A549 (cell line): Measurements from ENCODE around the gene GGT7. TPM values are rescaled to one million over a fixed set of nuclear protein-coding genes. Genes with fewer than 3 reads are reported as not detected.

Experiments
- ATAC-seq, 2 experiments: fragments of 200-7000 bp in 1 of 2; fragments of >200 bp in 1 of 2; cut with Nextera tagmentation in 1 of 2; cut with Tn5 transposase in 1 of 2; 3 replicates each; pipeline versions ENCODE4 v1.8.0 to v1.9.1; 2018 to 2020; ENCODE audit warnings: mild to moderate bottlenecking in 1 of 2, moderate library complexity in 1 of 2
- CTCF ChIA-PET: fragments of 300-600 bp; sonication (Branson Sonifier 250); formaldehyde crosslinking; extraction: SDS; loops from one replicate; lab custom pipeline; 2021; ENCODE audit warnings: antibody characterized with exemption, inconsistent platforms; lab: Yijun Ruan, JAX
- POLR2A ChIA-PET: fragments of 350-600 bp; formaldehyde crosslinking; extraction: SDS; loops from one replicate; lab custom pipeline; 2021; ENCODE audit warnings: antibody characterized with exemption, inconsistent platforms; lab: Yijun Ruan, JAX
- DNase-seq, 2 experiments: peaks; one replicate each; pipeline versions ENCODE4 v3.0.0 to v3.0.0-alpha.2; 2011 to 2016; ENCODE audit warnings: low read depth in 1 of 2, low spot score in 1 of 2
- FAIRE-seq: peaks from 2 replicates; lab custom pipeline; 2011; peaks lifted over from hg19 to GRCh38; lab: Jason Lieb, UNC
- H3K27ac ChIP-seq, 2 experiments: fragments of >200 bp; sonication (Bioruptor Twin); formaldehyde crosslinking; 3 replicates each; pipeline ENCODE4 v1.5.1; 2016 to 2017
- H3K4me1 ChIP-seq: fragments of >200 bp; sonication (Bioruptor Twin); formaldehyde crosslinking; 3 replicates; pipeline ENCODE4 v1.6.1; 2016
- H3K4me2 ChIP-seq: fragments of >200 bp; sonication (Bioruptor Twin); formaldehyde crosslinking; 3 replicates; pipeline ENCODE4 v1.6.1; 2016
- H3K4me3 ChIP-seq: fragments of >200 bp; sonication (Bioruptor Twin); formaldehyde crosslinking; 3 replicates; pipeline ENCODE4 v1.5.1; 2016
- H3K9me3 ChIP-seq: fragments of >200 bp; sonication (Bioruptor Twin); formaldehyde crosslinking; 3 replicates; pipeline ENCODE4 v1.6.1; 2016
- E2F6 ChIP-seq: IDR thresholded peaks from 2 replicates; pipeline ENCODE4 v1.6.1; 2012; ENCODE audit warnings: low read depth, borderline replicate concordance
- EP300 ChIP-seq, 2 experiments: fragments of >200 bp; sonication (Bioruptor Twin); formaldehyde crosslinking; IDR thresholded peaks; 2 replicates in 1 of 2; 3 replicates in 1 of 2; pipeline ENCODE4 v1.6.1; 2016 to 2017
- FOSB ChIP-seq: fragments of 250-450 bp; sonication (Bioruptor Pico); IDR thresholded peaks from 2 replicates; pipeline ENCODE4 v1.5.0; 2020; ENCODE audit warnings: mild to moderate bottlenecking, moderate library complexity
- FOSL2 ChIP-seq, 2 experiments: fragments of 450-650 bp in 1 of 2; fragments of >200 bp in 1 of 2; sonication (Bioruptor Twin) in 1 of 2; formaldehyde crosslinking; IDR thresholded peaks; 2 replicates each; pipeline versions ENCODE4 v1.5.0 to v1.6.1; 2016 to 2020; ENCODE audit warnings: mild to moderate bottlenecking in 1 of 2, moderate library complexity in 1 of 2
- FOXS1 ChIP-seq: fragments of 250-450 bp; sonication (Bioruptor Pico); IDR thresholded peaks from 2 replicates; pipeline ENCODE4 v1.5.0; 2020; ENCODE audit warnings: mild to moderate bottlenecking, moderate library complexity
- HDAC2 ChIP-seq: fragments of 200-600 bp; sonication (generic); IDR thresholded peaks from 2 replicates; pipeline ENCODE4 v1.6.1; 2016
- KDM1A ChIP-seq: fragments of 200-600 bp; sonication (generic); IDR thresholded peaks from 2 replicates; pipeline ENCODE4 v1.6.1; 2016; ENCODE audit warnings: low read depth, mild to moderate bottlenecking
- KDM5A ChIP-seq: fragments of 200-600 bp; sonication (generic); IDR thresholded peaks from 2 replicates; pipeline ENCODE4 v1.6.1; 2016; ENCODE audit warnings: antibody characterized with exemption, mild to moderate bottlenecking
- MAZ ChIP-seq: fragments of 150-350 bp; IDR thresholded peaks from 2 replicates; pipeline ENCODE4 v1.6.1; 2014; ENCODE audit warnings: antibody characterized with exemption, low read depth, low read length, borderline replicate concordance
- MYC ChIP-seq: IDR thresholded peaks from 2 replicates; pipeline ENCODE4 v1.6.1; 2012; ENCODE audit warnings: mild to moderate bottlenecking, inconsistent platforms, low read length, improper control_type of control experiment, borderline replicate concordance
- NR3C1 ChIP-seq: fragments of >200 bp; sonication (Bioruptor Twin); formaldehyde crosslinking; IDR thresholded peaks from 3 replicates; pipeline ENCODE4 v1.6.1; 2017
- RAD21 ChIP-seq, 2 experiments: fragments of >200 bp in 1 of 2; sonication (Bioruptor Twin) in 1 of 2; formaldehyde crosslinking in 1 of 2; IDR thresholded peaks in 1 of 2; conservative IDR thresholded peaks in 1 of 2; 2 replicates in 1 of 2; 3 replicates in 1 of 2; pipeline ENCODE4 v1.6.1; 2012 to 2018; ENCODE audit warnings: inconsistent platforms in 1 of 2
- SMC3 ChIP-seq: fragments of >200 bp; sonication (Bioruptor Twin); formaldehyde crosslinking; IDR thresholded peaks from 3 replicates; pipeline ENCODE4 v1.6.1; 2018; ENCODE audit warnings: inconsistent platforms
- SREBF2 ChIP-seq: fragments of 450-650 bp; IDR thresholded peaks from 2 replicates; pipeline ENCODE4 v1.6.1; 2014; ENCODE audit warnings: mild to moderate bottlenecking, moderate library complexity
- TP53 ChIP-seq: fragments of 250-450 bp; sonication (Bioruptor Pico); IDR thresholded peaks from 2 replicates; pipeline ENCODE4 v1.5.0; 2021; ENCODE audit warnings: mild to moderate bottlenecking, moderate library complexity
- ZSCAN20 ChIP-seq: fragments of 250-450 bp; sonication (Bioruptor Pico); IDR thresholded peaks from 2 replicates; pipeline ENCODE4 v1.8.0; 2022; ENCODE audit warnings: mild to moderate bottlenecking, moderate library complexity
- WGBS: methylation state at CpG from one replicate; pipeline ENCODE4 v1.1.6; 2017; ENCODE audit errors: missing lambda C conversion rate; 5-methylcytosine and 5-hydroxymethylcytosine counted together
- polyA plus RNA-seq, 4 experiments: library from polyadenylated mRNA; depleted of rRNA in 3 of 4; stranded (reverse); fragments of >200 nt; fragmentation: RNase III in 1 of 4; extraction: RNeasy Plus Mini Kit Qiagen cat#74134 plus additional on column Dnase treatment in 1 of 4; gene quantifications; 2 replicates in 3 of 4; 3 replicates in 1 of 4; pipeline ENCODE4 v1.2.3, GENCODE V29; 2011 to 2017
- TF ChIP-seq, protein P1 (sequence below): IDR thresholded peaks from 2 replicates; pipeline ENCODE4 v1.6.1; 2012
- TF ChIP-seq, protein P2 (sequence below): fragments of >200 bp; sonication (Bioruptor Twin); formaldehyde crosslinking; IDR thresholded peaks from 3 replicates; pipeline ENCODE4 v1.5.1; 2016
- TF ChIP-seq, protein P3 (sequence below): fragments of 450-650 bp; IDR thresholded peaks from 2 replicates; pipeline ENCODE4 v1.6.1; 2014; ENCODE audit warnings: antibody characterized with exemption

The GGT7 gene
- polyA plus RNA-seq, 2 of the 4 experiments (the other 2 are of a cell fraction), result 3.5 to 9.1 TPM

DNA sequence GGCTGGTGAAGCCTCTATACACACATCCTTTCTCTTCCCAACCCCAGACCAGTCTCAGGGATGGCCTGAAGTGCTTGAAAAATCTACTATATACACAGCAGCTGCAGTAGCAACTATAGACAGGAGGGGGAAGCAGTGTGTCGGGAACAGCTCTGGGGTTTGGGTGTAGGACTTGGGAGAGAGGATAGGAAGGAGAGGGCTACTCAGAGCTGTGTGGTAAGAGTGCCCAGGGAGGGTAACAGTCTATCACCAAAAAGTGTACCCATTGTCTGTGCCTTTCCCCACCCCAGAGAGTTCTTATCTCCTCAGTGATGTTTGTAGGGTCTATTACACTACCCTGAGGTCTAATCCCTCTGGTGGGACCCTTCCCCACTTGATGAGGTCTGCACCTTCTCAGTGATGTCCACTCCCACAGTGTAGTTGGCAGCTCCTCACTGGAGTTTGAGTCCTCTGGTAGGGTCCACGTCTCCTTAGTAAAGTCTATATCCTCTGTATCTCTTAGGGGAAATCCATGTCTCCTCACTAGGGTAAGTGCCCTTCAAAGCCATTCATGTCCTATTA lies 1.5 kb upstream of the GGT7 start:
- 6% methylated on average over 2 of the region's 2 CpGs for whole genome bisulfite sequencing
- CTCF ChIA-PET, result interaction anchor here (0.5 to 7.8 kb wide), 69 partner anchors 9 to 908 kb away, joined by 3 to 207 read pairs (median 5); partner anchors contain the start of genes EIF6, GSS, MYH7B and NCOA6
- TF ChIP-seq, protein P1, sequence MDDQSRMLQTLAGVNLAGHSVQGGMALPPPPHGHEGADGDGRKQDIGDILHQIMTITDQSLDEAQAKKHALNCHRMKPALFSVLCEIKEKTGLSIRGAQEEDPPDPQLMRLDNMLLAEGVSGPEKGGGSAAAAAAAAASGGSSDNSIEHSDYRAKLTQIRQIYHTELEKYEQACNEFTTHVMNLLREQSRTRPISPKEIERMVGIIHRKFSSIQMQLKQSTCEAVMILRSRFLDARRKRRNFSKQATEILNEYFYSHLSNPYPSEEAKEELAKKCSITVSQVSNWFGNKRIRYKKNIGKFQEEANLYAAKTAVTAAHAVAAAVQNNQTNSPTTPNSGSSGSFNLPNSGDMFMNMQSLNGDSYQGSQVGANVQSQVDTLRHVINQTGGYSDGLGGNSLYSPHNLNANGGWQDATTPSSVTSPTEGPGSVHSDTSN, result no peak
- TF ChIP-seq E2F6 (no peak), MAZ (no peak), NR3C1 (no peak), SMC3 (peak; percentile 94), ZSCAN20 (CRISPR knock-in tag) (no peak), RAD21 (conservative IDR thresholded peaks at IDR 0.05 in 1 of 2, IDR thresholded peaks at IDR 0.05 in 1 of 2) (peak; percentile 92 to 97), EP300 (IDR thresholded peaks at IDR 0.05) (no peak), FOXS1 (CRISPR knock-in tag) (no peak), KDM5A (no peak), SREBF2 (no peak), HDAC2 (no peak), MYC (no peak), FOSB (CRISPR knock-in tag) (no peak), FOSL2 (IDR thresholded peaks at IDR 0.05) (no peak), FOSL2 (CRISPR knock-in tag; IDR thresholded peaks at IDR 0.05) (no peak)
- TF ChIP-seq, protein P2, sequence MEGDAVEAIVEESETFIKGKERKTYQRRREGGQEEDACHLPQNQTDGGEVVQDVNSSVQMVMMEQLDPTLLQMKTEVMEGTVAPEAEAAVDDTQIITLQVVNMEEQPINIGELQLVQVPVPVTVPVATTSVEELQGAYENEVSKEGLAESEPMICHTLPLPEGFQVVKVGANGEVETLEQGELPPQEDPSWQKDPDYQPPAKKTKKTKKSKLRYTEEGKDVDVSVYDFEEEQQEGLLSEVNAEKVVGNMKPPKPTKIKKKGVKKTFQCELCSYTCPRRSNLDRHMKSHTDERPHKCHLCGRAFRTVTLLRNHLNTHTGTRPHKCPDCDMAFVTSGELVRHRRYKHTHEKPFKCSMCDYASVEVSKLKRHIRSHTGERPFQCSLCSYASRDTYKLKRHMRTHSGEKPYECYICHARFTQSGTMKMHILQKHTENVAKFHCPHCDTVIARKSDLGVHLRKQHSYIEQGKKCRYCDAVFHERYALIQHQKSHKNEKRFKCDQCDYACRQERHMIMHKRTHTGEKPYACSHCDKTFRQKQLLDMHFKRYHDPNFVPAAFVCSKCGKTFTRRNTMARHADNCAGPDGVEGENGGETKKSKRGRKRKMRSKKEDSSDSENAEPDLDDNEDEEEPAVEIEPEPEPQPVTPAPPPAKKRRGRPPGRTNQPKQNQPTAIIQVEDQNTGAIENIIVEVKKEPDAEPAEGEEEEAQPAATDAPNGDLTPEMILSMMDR, result peak; percentile 93

DNA sequence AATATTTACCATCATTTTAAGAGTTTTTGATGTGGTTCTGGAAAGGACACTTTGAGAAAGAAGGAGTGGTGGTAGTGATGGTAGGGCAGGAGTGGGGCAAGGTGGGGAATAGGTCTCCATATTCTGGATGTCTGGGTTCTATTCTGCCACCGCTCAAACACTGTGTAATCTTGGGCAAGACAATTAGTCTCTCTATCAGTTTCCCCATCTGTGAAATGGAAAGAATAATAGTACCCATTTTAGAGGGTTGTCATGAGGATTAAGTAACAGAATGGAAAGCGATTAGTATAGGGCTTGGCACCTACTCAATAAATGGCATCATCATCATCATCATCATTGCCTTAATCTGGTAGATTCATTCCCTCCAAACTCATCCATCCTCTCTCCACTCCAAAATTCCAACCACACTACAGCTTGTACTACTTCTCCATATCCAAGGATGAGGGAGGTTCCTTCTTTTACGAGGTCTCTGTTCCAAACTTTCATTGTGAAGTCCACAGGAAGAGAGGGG lies 982 bp upstream of the GGT7 start:
- peak overlapping the region; percentile 91 for H3K4me2 ChIP-seq
- FAIRE-seq, result no peak

More for the DNA sequence above, 1.5 kb upstream of the GGT7 start:
- DNase-seq, result peak; percentile 87 to 90
- peaks cover 19% of the 10 kb centered on the region for H3K4me1 ChIP-seq
- peak overlapping the region in 1 of 2 experiments; percentile 47; a peak in 3 of 6 replicates for H3K27ac ChIP-seq
- POLR2A ChIA-PET, result interaction anchor here (0.6 to 1.2 kb wide), 2 partner anchors 82 to 144 kb away, joined by 6 to 20 read pairs; partner anchors contain the start of genes GSS and MYH7B
- ATAC-seq, result peak; percentile 72 to 74
- H3K4me2 ChIP-seq, result no peak overlapping the region
- no peaks in the 10 kb centered on the region for H3K9me3 ChIP-seq
- no peak overlapping the region for H3K4me3 ChIP-seq
- no peak for FAIRE-seq

More for the DNA sequence above, 982 bp upstream of the GGT7 start:
- no peak for ATAC-seq
- Histone ChIP-seq H3K27ac (peak overlapping the region in 1 of 2 experiments; percentile 90; a peak in 3 of 6 replicates), H3K9me3 (no peaks in the 10 kb centered on the region), H3K4me1 (peaks cover 19% of the 10 kb centered on the region), H3K4me3 (no peak overlapping the region)
- ChIA-PET POLR2A (interaction anchor here (1.2 kb wide), 1 partner anchor 82 kb away, joined by 20 read pairs; the partner anchor contains the start of genes GSS and MYH7B), CTCF (interaction anchor here (0.5 to 7.8 kb wide), 61 partner anchors 9 to 429 kb away, joined by 3 to 207 read pairs (median 5); partner anchors contain the start of genes EIF6, GSS, MYH7B and NCOA6)
- TF ChIP-seq KDM1A (0 out of 2 replicates have a peak, but pooled peaks have one; percentile 31), TP53 (CRISPR knock-in tag) (no peak)
- TF ChIP-seq, protein P3, sequence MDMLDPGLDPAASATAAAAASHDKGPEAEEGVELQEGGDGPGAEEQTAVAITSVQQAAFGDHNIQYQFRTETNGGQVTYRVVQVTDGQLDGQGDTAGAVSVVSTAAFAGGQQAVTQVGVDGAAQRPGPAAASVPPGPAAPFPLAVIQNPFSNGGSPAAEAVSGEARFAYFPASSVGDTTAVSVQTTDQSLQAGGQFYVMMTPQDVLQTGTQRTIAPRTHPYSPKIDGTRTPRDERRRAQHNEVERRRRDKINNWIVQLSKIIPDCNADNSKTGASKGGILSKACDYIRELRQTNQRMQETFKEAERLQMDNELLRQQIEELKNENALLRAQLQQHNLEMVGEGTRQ, result no peak
- no peak for DNase-seq
- 32% methylated on average over 3 of the region's 3 CpGs for WGBS
